ENCODE results near the gene PADI4.

DNA sequence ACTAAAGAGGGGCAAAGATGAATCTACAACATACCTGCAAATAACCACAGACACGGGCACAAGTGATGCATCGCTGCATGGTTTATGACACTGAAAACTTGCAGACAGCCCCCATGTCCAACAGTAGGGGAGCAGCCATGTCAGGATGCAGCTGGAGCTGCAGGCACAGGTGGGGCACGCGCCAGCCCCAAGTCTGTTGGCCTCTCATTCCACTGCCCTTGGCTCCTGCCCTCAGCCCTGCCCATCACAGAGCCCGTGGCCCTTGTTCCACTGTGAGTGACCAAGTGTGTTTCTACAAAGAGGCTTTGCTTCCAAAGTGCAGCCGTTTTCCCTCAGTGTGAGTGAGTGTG lies 3.2 kb upstream of the PADI4 start:
- TF ChIP-seq POLR2A (IDR thresholded peaks at IDR 0.05), result no peak
- TF ChIP-seq, protein P1, sequence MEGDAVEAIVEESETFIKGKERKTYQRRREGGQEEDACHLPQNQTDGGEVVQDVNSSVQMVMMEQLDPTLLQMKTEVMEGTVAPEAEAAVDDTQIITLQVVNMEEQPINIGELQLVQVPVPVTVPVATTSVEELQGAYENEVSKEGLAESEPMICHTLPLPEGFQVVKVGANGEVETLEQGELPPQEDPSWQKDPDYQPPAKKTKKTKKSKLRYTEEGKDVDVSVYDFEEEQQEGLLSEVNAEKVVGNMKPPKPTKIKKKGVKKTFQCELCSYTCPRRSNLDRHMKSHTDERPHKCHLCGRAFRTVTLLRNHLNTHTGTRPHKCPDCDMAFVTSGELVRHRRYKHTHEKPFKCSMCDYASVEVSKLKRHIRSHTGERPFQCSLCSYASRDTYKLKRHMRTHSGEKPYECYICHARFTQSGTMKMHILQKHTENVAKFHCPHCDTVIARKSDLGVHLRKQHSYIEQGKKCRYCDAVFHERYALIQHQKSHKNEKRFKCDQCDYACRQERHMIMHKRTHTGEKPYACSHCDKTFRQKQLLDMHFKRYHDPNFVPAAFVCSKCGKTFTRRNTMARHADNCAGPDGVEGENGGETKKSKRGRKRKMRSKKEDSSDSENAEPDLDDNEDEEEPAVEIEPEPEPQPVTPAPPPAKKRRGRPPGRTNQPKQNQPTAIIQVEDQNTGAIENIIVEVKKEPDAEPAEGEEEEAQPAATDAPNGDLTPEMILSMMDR (IDR thresholded peaks at IDR 0.05), result no peak
- no peak for TF ChIP-seq POLR2AphosphoS5 (IDR thresholded peaks at IDR 0.05)
- no peak for TF ChIP-seq EP300 (IDR thresholded peaks at IDR 0.05)
